ENCODE data around the gene BCL3. TPM values are rescaled to one million over a fixed set of nuclear protein-coding genes. Genes with fewer than 3 reads are reported as not detected.

Gene BCL3
- polyA plus RNA-seq, 1 donor (not counting 4 experiments of a cell fraction or from before 2014, with no cell fraction given), result 1.1 TPM

GRCh38 chr19:44705502-44706010, 43.0 kb upstream of the BCL3 start:
- FAIRE-seq, result no peak
- no peaks in the 10 kb centered on the region for H4K20me1 ChIP-seq (ENCODE audit: control insufficient read depth, extremely low read depth, insufficient read depth, low read length)

DNA sequence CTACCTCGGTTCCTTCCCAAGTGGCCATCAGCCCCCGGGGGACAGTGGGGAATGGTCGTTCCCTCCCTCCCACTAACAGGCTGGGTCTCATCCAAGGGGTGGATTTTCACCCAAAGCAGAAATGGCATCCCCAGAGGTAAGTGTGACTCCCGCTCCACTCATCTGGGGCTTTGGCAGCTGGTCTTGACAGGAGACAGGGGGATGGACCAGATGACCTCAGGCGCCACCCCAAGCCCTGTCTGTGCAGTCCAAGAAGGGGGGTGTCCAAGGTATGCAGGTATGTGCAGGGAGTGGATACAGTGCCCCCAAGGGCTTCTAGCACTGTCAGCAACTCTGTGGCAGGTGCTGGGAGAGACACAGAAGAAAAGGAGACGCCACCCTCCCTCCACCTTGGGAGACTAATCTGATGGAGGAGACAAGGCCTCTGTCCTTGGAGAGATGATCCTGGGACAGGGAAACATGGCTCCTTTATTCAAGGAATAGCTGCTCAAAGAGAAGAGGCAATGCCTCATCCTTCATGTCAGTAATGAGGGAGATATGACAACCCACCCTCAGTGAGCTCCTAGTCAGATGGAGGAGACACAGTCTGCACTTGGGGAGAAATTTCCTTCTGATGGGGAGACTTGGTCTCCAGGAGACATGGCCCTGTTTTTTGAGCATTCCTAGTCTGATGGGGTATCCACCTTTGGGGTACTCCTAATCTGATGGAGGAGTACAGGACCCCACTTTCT, 41.8 kb upstream of the BCL3 start:
- Histone ChIP-seq H3K4me2 (ENCODE audit: control insufficient read depth, extremely low read depth, insufficient read depth, low read depth, low read length) (no peak overlapping the region), H2AFZ (ENCODE audit: control insufficient read depth, low read length) (no peak overlapping the region), H3K9me1 (ENCODE audit: control insufficient read depth, extremely low read depth, insufficient read depth, low read length) (no peaks in the 10 kb centered on the region), H3K79me2 (ENCODE audit: control insufficient read depth, insufficient read depth, low read length) (no peaks in the 10 kb centered on the region), H3K27ac (ENCODE audit: control insufficient read depth, insufficient read depth, low read length) (no peak overlapping the region), H3K36me3 (ENCODE audit: control insufficient read depth in 2 of 2, extremely low read depth in 1 of 2, insufficient read depth in 2 of 2, low read length in 2 of 2) (no peaks in the 10 kb centered on the region), H3K9ac (ENCODE audit: control insufficient read depth, extremely low read depth, insufficient read depth, low read length) (no peak overlapping the region), H3K4me3 (ENCODE audit: control insufficient read depth in 2 of 3, extremely low read depth in 1 of 3, insufficient read depth in 2 of 3, low read depth in 1 of 3, low read length in 3 of 3) (no peak overlapping the region), H3K9me3 (ENCODE audit: control insufficient read depth, low read depth, low read length) (no peaks in the 10 kb centered on the region), H3K27me3 (ENCODE audit: control insufficient read depth, extremely low read depth, insufficient read depth, low read length) (peaks cover 3% of the 10 kb centered on the region), H4K20me1 (ENCODE audit: control insufficient read depth, extremely low read depth, insufficient read depth, low read length) (no peaks in the 10 kb centered on the region), H3K4me1 (ENCODE audit: control insufficient read depth, extremely low read depth, insufficient read depth, low read length) (no peaks in the 10 kb centered on the region)
- TF ChIP-seq EZH2 (IDR thresholded peaks at IDR 0.05; ENCODE audit: low read length) (no peak), CTCF (optimal IDR thresholded peaks at IDR 0.05 in 1 of 3, IDR thresholded peaks at IDR 0.05 in 1 of 3, conservative IDR thresholded peaks at IDR 0.05 in 1 of 3; ENCODE audit: extremely low read depth in 1 of 3, insufficient read depth in 2 of 3, low read length in 3 of 3) (no peak)
- no peak for FAIRE-seq
- dilution Hi-C loops (cut with MboI; ENCODE audit: extremely low pct_ligation_motif_present, low sequenced_read_pairs), result no loop called here
- no peak for DNase-seq (ENCODE audit: low read depth, low spot score)

More at GRCh38 chr19:44705502-44706010, 43.0 kb upstream of the BCL3 start:
- no peaks in the 10 kb centered on the region for H3K36me3 ChIP-seq (ENCODE audit: control insufficient read depth in 2 of 2, extremely low read depth in 1 of 2, insufficient read depth in 2 of 2, low read length in 2 of 2)
- no peak overlapping the region for H3K4me2 ChIP-seq (ENCODE audit: control insufficient read depth, extremely low read depth, insufficient read depth, low read depth, low read length)
- dilution Hi-C loops (cut with MboI; ENCODE audit: extremely low pct_ligation_motif_present, low sequenced_read_pairs), result no loop called here
- H3K27me3 ChIP-seq (ENCODE audit: control insufficient read depth, extremely low read depth, insufficient read depth, low read length), result peaks cover 3% of the 10 kb centered on the region
- H3K4me3 ChIP-seq (ENCODE audit: control insufficient read depth in 2 of 3, extremely low read depth in 1 of 3, insufficient read depth in 2 of 3, low read depth in 1 of 3, low read length in 3 of 3), result no peak overlapping the region
- no peak overlapping the region for H2AFZ ChIP-seq (ENCODE audit: control insufficient read depth, low read length)
- H3K9me3 ChIP-seq (ENCODE audit: control insufficient read depth, low read depth, low read length), result no peaks in the 10 kb centered on the region
- no peak for DNase-seq (ENCODE audit: low read depth, low spot score)
- TF ChIP-seq EZH2 (IDR thresholded peaks at IDR 0.05; ENCODE audit: low read length) (no peak), CTCF (optimal IDR thresholded peaks at IDR 0.05 in 1 of 3, IDR thresholded peaks at IDR 0.05 in 1 of 3, conservative IDR thresholded peaks at IDR 0.05 in 1 of 3; ENCODE audit: extremely low read depth in 1 of 3, insufficient read depth in 2 of 3, low read length in 3 of 3) (no peak)
- no peaks in the 10 kb centered on the region for H3K9me1 ChIP-seq (ENCODE audit: control insufficient read depth, extremely low read depth, insufficient read depth, low read length)
- H3K4me1 ChIP-seq (ENCODE audit: control insufficient read depth, extremely low read depth, insufficient read depth, low read length), result no peaks in the 10 kb centered on the region
- H3K27ac ChIP-seq (ENCODE audit: control insufficient read depth, insufficient read depth, low read length), result no peak overlapping the region
- H3K79me2 ChIP-seq (ENCODE audit: control insufficient read depth, insufficient read depth, low read length), result no peaks in the 10 kb centered on the region
- no peak overlapping the region for H3K9ac ChIP-seq (ENCODE audit: control insufficient read depth, extremely low read depth, insufficient read depth, low read length)
